Central memory CD8-positive, alpha-beta T cell (primary cell): ENCODE data around the gene LINC01488.

Experiments used
- ATAC-seq: fragments of 150-1000 bp; cut with Tn5 transposase; replicated peaks from 2 replicates; pipeline ENCODE4 v1.10.0; 2022; ENCODE audit warnings: mild to moderate bottlenecking, moderate FRiP score, moderate number of reproducible peaks; ENCODE audit not compliant: poor library complexity, severe bottlenecking; ENCODE audit errors: extremely low read depth
- DNase-seq, 2 donors: peaks; one replicate each; pipeline ENCODE4 v3.0.0; 2021; ENCODE audit warnings: low spot score in 2 of 2
- H3K27ac Mint-ChIP-seq: one replicate; pipeline ENCODE4 v1.8.0; 2022; ENCODE audit warnings: low read depth, mild to moderate bottlenecking, moderate library complexity, mixed read lengths
- H3K27me3 Mint-ChIP-seq: one replicate; pipeline ENCODE4 v1.8.0; 2022; ENCODE audit warnings: mixed read lengths
- H3K36me3 Mint-ChIP-seq: one replicate; pipeline ENCODE4 v1.8.0; 2022; ENCODE audit warnings: mild to moderate bottlenecking, moderate library complexity, mixed read lengths; ENCODE audit not compliant: insufficient read depth
- H3K4me1 Mint-ChIP-seq: one replicate; pipeline ENCODE4 v1.8.0; 2022; ENCODE audit warnings: mixed read lengths
- H3K4me3 Mint-ChIP-seq: one replicate; pipeline ENCODE4 v1.8.0; 2022; ENCODE audit warnings: mild to moderate bottlenecking, moderate library complexity, mixed read lengths
- H3K9me3 Mint-ChIP-seq: one replicate; pipeline ENCODE4 v1.8.0; 2022; ENCODE audit warnings: mixed read lengths

Gene LINC01488

GRCh38 chr11:69542314-69543168 is 61.1 kb downstream of the LINC01488 start:
- Mint-ChIP-seq H3K27me3 (peaks cover 70% of the 10 kb centered on the region), H3K36me3 (no peaks in the 10 kb centered on the region), H3K4me3 (no peak overlapping the region), H3K27ac (no peak overlapping the region), H3K4me1 (peaks cover 11% of the 10 kb centered on the region), H3K9me3 (no peaks in the 10 kb centered on the region)
- ATAC-seq (no peak), DNase-seq (no peak)
